H7 (cell line): ENCODE data around the gene MYH11. TPM values are rescaled to one million over a fixed set of nuclear protein-coding genes. Genes with fewer than 3 reads are reported as not detected.

Source experiments
- DNase-seq: peaks from one replicate; pipeline ENCODE4 v3.0.0; 2012
- H3K27me3 ChIP-seq: 2 replicates; pipeline ENCODE4 v1.6.0; 2011; ENCODE audit warnings: mild to moderate bottlenecking, low read length; ENCODE audit not compliant: control insufficient read depth, insufficient read depth
- H3K36me3 ChIP-seq: replicated peaks from 2 replicates; pipeline ENCODE4 v1.5.1; 2011; ENCODE audit warnings: low read length; ENCODE audit not compliant: control insufficient read depth, insufficient read depth
- H3K4me3 ChIP-seq: 2 replicates; pipeline ENCODE4 v1.5.1; 2011; ENCODE audit warnings: low read depth, mild to moderate bottlenecking, control low read depth, low read length, moderate library complexity; ENCODE audit not compliant: insufficient read depth
- total RNA-seq: library from RNA; depleted of rRNA; stranded (reverse); fragments of >200 nt; shearing (Covaris generic); gene quantifications from 2 replicates; pipeline ENCODE4 v1.2.3, GENCODE V29; 2014; rRNA removed

Gene MYH11
- not detected in 2 replicates for total RNA-seq

DNA sequence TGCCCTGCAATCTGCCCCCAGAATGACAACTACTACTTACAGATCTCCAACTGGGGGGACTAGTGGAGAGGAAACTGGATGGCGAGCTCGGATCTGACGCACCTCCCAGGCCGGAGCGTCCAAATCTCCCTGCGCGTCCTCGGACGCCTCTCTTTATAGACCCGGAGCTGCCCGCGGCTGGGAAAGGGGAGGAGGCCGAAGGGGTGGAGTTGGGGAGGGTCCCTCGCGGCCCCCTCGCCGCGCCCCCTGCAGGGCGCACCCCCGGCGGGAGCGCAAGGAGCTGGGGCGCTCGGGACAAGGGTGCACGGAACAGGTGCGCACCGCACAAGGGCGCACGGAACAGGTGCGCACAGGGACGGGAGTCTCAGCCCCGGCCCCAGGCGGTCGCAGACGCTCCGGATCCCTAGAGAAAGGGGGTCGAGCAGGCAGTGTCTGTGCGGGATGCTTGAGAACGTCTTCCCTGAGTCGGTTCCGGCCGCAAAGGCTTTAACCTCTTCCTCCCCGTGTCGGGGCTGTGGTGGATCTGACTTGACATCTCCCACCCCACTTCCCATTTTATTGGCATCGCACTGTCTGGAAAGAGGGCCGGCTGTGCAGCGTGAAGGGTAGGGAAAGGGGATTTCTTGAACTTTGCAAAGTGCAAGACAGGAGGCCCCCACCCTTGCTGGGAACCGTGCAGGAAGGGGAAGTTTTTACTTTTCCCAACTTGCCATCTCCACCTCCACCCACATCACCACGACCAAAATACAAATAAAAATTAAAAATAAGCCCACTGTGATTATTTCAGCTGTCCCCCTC lies at the start of gene MYH11:
MYH11 (minus strand) TSS at position 128 of the 798 bp plus-strand sequence. CDS start 18,776 bp downstream, outside the sequence.
- H3K27me3 ChIP-seq = peaks cover 31% of the 10 kb centered on the region
- H3K4me3 ChIP-seq = peak within 1 kb of the TSS; percentile 54
- peak; percentile 87 for DNase-seq
- no peaks in the 10 kb centered on the region for H3K36me3 ChIP-seq

DNA sequence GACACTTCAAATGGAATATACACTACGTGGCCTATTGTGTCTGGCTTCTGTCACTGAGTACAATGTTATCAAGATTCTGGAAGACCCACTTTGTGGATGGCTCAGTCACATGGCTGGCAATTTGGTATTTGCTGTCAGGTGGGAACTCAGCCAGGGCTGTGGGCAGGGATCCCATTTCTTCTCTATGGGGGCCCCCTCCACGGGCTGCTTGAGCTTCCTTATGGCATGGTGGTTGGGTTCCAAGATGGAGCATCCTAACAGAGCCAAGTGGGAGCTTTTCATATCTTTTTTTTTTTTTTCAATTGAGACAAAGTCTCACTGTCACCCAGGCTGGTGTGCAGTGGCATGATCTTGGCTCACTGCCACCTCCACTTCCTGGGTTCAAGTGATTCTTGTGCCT lies 49.6 kb upstream of the MYH11 start:
- no peaks in the 10 kb centered on the region for H3K27me3 ChIP-seq
- H3K36me3 ChIP-seq = no peaks in the 10 kb centered on the region
- DNase-seq = no peak
- H3K4me3 ChIP-seq = no peak overlapping the region

DNA sequence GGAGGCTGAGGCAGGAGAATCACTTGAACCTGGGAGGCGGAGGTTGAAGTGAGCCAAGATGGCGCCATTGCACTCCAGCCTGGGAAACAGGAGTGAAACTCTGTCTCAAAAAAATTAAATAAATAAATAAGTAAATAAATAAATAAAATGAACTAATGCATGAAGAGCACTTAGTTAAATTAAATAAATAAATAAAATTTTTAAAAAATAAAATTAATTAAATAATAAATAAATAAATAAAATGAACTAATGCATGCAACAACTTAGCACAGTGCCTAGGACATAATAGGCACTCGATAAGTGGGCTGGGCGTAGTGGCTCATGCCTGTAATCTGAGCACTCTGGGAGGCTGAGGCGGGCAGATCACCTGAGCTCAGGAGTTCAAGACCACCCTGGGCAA lies 47.1 kb upstream of the MYH11 start:
- no peak overlapping the region for H3K4me3 ChIP-seq
- no peaks in the 10 kb centered on the region for H3K36me3 ChIP-seq
- no peak for DNase-seq
- H3K27me3 ChIP-seq = no peaks in the 10 kb centered on the region

DNA sequence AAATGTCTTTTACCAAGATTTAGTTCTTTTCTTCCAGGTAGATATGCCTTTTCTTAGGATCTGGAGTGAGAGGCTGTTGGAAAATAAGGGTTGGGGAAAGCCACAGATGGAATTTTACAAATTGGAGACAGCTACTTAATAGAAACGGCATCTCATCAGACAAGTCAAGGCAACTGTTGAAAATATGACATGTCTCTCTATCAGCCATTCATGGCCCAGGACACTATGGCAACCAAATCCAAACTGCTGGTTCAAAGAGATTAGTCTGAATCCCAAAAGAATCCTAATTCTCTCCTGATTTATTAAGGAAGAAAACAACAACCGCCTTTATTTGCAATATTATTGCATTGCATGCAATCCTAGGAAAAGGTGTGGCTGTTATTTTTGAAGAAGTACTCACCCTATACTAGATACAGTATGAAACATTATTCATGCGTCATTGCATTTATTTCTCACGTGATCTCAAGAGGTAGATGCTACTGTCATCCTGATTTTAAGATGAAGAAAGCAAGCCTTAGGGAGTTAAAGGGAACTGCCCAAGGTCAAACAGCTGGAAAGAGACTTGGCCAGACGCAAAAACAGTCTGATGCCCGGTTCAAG lies 44.2 kb upstream of the MYH11 start:
- H3K27me3 ChIP-seq = no peaks in the 10 kb centered on the region
- DNase-seq = no peak
- no peak overlapping the region for H3K4me3 ChIP-seq
- H3K36me3 ChIP-seq = no peaks in the 10 kb centered on the region

DNA sequence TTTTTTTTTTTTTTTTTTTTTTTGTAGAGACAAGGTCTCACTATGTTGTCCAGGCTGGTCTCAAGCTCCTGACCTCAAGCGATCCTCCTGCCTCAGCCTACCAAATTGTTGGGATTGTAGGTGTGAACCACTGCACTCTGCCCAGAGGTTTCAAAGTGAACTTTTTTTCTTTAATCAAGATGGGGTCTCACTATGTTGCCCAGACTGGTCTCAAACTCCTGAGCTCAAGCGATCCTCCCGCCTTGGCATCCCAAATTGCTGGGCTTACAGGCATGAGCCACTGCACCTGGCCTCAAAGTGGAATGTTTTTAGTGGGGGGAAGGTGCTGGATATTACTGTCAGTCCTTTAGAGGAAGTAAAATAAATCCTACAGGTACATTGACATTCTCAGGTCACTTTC lies 43.5 kb upstream of the MYH11 start:
- Histone ChIP-seq H3K36me3 (no peaks in the 10 kb centered on the region), H3K27me3 (no peaks in the 10 kb centered on the region), H3K4me3 (no peak overlapping the region)
- no peak for DNase-seq

DNA sequence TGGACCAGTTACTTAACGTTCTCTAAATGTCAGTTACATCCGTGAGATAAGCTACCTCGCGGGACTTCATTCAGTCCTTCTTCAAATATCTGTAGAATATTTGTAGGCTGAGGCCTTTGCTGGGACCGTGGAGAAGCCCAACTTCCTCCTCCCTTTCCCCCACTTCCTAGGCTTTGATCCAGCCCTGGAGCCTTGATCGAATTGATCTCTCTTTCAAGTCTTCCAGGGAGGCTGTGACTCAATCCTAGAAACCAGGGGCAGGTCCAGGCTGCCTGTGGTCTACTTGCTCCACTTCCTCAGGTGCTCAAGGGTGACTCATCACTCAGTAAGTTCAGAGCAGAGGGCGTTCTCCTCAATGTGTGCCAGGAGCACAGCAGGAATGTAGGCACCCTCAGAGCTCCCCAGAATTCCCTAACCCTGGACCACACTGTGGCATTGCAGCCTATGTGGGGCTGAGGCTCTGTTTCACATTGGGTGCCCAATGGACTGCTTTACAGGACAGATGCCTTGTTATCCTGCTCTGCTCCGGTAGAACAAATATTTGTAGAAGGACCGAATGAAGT lies 42.8 kb upstream of the MYH11 start:
- DNase-seq = no peak
- Histone ChIP-seq H3K4me3 (no peak overlapping the region), H3K36me3 (no peaks in the 10 kb centered on the region), H3K27me3 (no peaks in the 10 kb centered on the region)

DNA sequence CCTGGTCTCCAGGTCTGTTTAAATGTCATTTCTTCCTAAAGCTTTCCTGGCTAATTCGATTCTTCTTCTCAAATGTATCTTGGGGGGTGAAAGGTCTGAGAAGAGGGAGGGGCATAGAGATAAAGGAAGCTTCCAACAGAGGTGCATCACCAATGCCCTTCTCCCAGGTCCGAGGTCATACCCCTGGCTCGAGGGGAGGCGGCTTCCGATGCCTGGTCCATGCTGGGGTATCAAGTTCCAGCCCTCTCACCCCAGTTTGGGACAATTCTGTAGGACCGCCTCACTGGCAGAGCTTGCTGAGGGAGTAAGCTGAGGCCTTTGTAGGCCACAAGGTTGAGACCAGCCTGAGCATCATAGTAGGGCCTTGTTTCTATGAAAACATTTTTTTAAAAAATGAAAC lies 41.8 kb upstream of the MYH11 start:
- no peak for DNase-seq
- no peaks in the 10 kb centered on the region for H3K27me3 ChIP-seq
- H3K4me3 ChIP-seq = no peak overlapping the region
- no peaks in the 10 kb centered on the region for H3K36me3 ChIP-seq

DNA sequence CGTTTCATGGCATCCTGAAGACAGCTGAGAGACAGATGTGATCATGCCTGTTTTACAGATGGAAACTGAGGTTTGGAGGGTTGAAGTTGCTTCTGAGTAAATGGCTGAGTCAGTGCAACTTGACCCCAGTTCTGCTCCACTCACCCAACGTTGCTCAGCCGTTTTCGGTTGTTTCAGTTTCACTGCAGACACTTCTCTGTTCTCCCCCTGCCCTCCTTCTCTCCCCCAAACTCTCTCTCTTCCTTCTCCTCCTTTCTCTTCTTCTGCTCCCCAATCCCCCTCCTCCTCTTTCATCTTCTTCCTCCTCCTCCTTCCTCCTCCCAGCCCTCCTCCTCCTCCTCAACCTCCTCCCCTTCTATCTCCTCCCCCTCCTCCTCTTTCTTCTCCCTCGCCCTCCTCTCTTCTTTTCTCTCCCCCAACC lies 41.0 kb upstream of the MYH11 start:
- H3K27me3 ChIP-seq = no peaks in the 10 kb centered on the region
- no peaks in the 10 kb centered on the region for H3K36me3 ChIP-seq
- no peak for DNase-seq
- no peak overlapping the region for H3K4me3 ChIP-seq

DNA sequence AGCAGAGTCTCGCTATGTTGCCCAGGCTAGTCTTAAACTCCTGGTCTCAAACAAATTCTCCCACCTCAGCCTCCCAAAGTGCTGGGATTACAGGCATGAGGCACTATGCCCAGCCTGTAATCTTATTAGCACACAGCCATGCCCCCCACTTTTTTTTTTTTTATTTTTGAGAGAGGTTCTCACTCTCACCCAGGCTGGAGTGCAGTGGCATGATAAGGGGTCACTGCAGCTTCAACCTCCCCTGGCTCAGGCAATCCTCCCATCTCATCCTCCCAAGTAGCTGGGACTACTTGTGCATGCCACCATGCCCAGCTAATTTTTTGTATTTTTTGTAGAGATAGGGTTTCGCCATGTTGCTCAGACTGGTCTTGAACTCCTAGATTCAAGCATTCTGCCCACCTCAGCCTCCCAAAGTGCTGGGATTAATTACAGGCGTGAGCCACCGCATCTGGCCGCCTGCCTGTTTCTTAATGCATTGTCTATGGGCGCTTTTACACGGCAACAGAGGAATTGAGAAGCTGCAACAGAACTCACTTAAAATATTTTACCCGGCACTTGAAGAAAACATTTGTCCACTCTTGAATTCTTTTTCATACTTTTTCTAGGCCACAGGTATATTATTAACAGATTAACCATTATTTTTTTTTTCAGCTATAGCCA lies 40.4 kb upstream of the MYH11 start:
- Histone ChIP-seq H3K36me3 (no peaks in the 10 kb centered on the region), H3K27me3 (no peaks in the 10 kb centered on the region), H3K4me3 (no peak overlapping the region)
- no peak for DNase-seq

DNA sequence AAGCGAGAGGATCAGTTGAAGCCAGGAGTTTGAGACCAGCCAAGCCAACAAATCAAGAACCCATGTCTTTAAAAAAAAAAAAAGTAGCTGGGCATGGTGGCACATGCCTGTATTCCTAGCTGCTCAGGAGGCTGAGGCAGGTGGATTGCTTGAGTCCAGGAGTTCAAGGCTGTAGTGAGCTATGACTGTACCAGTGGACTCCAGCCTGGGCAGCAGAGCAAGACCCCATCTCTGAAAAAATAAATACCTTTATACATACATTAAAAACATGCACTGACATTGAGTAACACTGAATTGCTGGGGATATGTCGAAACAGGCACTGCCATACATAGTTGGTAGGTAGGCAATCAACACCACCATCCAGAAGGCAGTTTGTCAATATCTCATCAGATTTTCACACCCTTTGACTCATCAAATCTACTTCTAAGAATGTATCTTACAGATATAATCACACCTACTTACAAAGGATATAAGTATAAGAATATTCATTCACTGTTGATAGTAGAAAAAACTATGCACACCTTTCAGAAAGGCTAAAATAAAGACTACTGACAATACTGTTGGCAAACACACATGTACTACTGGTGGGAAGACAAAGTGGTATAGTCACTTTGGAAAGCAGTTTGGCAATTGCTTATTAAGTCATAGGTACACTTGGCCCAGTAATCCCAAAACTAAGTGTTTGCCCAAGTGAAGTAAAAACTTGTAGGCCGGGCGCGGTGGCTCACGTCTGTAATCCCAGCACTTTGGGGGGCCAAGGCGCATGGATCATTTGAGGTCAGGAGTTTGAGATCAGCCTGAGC lies 37.9 kb upstream of the MYH11 start:
- no peak overlapping the region for H3K4me3 ChIP-seq
- H3K27me3 ChIP-seq = no peaks in the 10 kb centered on the region
- no peaks in the 10 kb centered on the region for H3K36me3 ChIP-seq
- DNase-seq = no peak

DNA sequence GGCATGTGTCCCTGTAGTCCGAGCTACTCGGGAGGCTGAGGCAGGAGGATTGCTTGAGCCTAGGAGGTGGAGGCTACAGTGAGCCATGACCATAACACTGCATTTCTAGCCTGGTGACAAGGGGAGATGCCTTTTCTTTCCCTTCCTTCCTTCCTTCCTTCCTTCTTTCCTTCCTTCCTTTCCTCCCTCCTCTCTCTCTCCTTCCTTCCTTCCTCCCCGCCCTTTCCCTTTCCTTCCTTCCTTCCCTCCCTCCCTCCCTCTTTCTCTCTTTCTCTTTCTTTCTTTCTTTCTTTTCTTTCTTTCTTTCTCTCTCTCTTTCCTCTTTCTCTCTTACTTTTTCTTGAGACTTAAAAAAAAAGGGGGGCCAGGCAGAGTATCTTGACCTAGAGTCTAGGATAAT lies 34.7 kb upstream of the MYH11 start:
- Histone ChIP-seq H3K4me3 (no peak overlapping the region), H3K36me3 (no peaks in the 10 kb centered on the region), H3K27me3 (no peaks in the 10 kb centered on the region)
- DNase-seq = no peak

DNA sequence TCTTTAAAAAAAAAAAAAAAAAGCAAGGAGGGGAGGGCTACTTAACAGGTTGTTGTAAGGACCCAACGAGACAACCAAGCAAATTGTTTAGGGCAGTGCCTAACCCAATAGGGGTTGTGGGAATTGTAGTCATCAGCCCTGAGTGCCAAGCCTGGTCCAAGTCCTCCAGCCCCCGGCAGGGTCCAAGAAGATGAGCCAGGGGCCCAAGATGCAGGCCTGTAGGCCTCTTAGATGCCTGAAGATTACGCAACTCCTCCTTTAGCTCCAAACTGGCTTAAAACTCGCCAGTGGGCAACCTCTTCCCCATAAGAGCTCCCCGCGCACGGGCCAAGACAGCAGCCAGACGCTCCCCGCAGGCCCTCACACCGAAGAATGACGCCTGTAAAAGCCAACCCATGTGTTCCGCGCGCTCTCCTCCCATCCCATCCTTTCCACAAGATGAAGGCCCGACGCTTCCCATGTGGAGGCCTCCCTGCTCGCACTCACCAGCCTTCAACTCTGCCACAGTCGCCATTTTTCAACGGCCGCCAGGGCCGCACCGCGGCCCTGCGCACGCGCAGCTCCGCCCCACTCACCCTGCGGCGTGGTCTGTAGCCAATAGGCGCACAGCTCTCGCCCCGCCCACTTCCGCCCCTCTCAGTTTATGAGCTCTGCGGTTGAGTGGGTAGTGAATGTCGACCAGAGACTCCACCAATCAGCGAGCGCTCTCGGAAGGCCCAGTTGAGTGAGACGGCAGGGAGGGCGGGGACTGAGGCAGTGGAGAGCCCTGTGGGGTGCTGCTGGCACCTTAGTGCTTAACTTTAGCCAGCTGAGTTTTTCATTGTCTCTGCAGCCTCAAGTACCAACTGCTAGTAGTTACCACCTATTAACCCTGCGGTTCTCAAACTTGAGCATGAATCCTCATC lies 31.5 kb upstream of the MYH11 start, which contains the start of gene CEP20:
CEP20 (minus strand) TSS at position 532 of the 905 bp plus-strand sequence; CDS start at position 514, 18 bp downstream.
- peak; percentile 99 for DNase-seq
- Histone ChIP-seq H3K27me3 (no peaks in the 10 kb centered on the region), H3K36me3 (no peaks in the 10 kb centered on the region), H3K4me3 (peak within 1 kb of the TSS; percentile 87)

DNA sequence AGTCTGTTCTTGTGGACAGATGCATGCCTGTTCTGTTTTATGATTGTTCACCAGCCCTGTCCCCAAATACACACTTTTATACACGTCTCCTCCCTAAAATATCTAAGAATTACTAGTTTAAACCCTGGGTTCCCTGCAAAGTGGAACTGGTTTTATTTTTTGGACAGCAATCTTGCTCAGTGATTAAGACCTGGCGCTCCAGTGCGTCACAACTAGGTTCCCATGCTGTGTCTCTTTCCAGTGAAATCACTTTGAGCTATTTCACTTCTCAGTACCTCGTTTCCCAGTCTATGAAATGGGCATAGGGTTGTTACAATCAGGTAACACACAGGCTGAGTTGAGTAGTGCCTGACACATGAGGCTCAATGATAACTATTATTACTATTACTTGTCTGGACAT lies 30.5 kb upstream of the MYH11 start:
- Histone ChIP-seq H3K27me3 (no peaks in the 10 kb centered on the region), H3K36me3 (no peaks in the 10 kb centered on the region), H3K4me3 (peak overlapping the region; percentile 87; the same call in 1 of the 2 replicates)
- DNase-seq = no peak
